CD4-positive, CD25-positive, alpha-beta regulatory T cell (primary cell): ENCODE results near the gene INSIG1. TPM values are rescaled to one million over a fixed set of nuclear protein-coding genes. Genes with fewer than 3 reads are reported as not detected.

Experiments
- ATAC-seq, 2 donors: fragments of 150-1000 bp; cut with Tn5 transposase; one replicate each; pipeline ENCODE4 v1.10.0; 2021; ENCODE audit warnings: low read depth in 2 of 2, moderate number of reproducible peaks in 2 of 2, moderate library complexity in 1 of 2
- DNase-seq, 3 donors: peaks; one replicate each; pipeline versions ENCODE4 v3.0.0 to v3.0.0-alpha.2; 2012 to 2022; ENCODE audit warnings: mixed read lengths in 1 of 3
- H3K27ac ChIP-seq: one replicate; pipeline ENCODE4 v1.7.0; 2013; ENCODE audit warnings: mild to moderate bottlenecking, low read length; ENCODE audit not compliant: insufficient read depth, poor library complexity, severe bottlenecking
- H3K27me3 ChIP-seq: one replicate; pipeline ENCODE4 v1.7.0; 2013; ENCODE audit warnings: low read length; ENCODE audit not compliant: control insufficient read depth, insufficient read depth
- H3K36me3 ChIP-seq: one replicate; pipeline ENCODE4 v1.7.0; 2013; ENCODE audit warnings: mild to moderate bottlenecking, low read length, moderate library complexity; ENCODE audit not compliant: control insufficient read depth, insufficient read depth
- H3K4me1 ChIP-seq: 2 replicates; pipeline ENCODE4 v1.7.0; 2013; ENCODE audit warnings: mild to moderate bottlenecking, low read length; ENCODE audit not compliant: insufficient read depth, control insufficient read depth, poor library complexity, severe bottlenecking
- H3K4me3 ChIP-seq: one replicate; pipeline ENCODE4 v1.7.0; 2013; ENCODE audit warnings: low read depth, mild to moderate bottlenecking, low read length, moderate library complexity
- H3K9me3 ChIP-seq, 2 experiments: 1 replicate in 1 of 2; 2 replicates in 1 of 2; pipeline ENCODE4 v1.7.0; 2013; ENCODE audit warnings: low read length in 2 of 2, mild to moderate bottlenecking in 1 of 2, moderate library complexity in 1 of 2; ENCODE audit not compliant: control insufficient read depth in 2 of 2
- H3K27ac Mint-ChIP-seq, 3 donors: one replicate each; pipeline ENCODE4 v1.8.0; 2020 to 2022; ENCODE audit warnings: mild to moderate bottlenecking in 3 of 3, mixed read lengths in 3 of 3, moderate library complexity in 2 of 3
- H3K27me3 Mint-ChIP-seq: one replicate; pipeline ENCODE4 v1.8.0; 2022; ENCODE audit warnings: mild to moderate bottlenecking, mixed read lengths
- H3K36me3 Mint-ChIP-seq: one replicate; pipeline ENCODE4 v1.8.0; 2020; ENCODE audit warnings: mixed read lengths
- H3K4me1 Mint-ChIP-seq, 4 donors: one replicate each; pipeline ENCODE4 v1.8.0; 2020 to 2022; ENCODE audit warnings: mixed read lengths in 4 of 4, mild to moderate bottlenecking in 1 of 4
- H3K4me3 Mint-ChIP-seq, 4 donors: one replicate each; pipeline ENCODE4 v1.8.0; 2020 to 2022; ENCODE audit warnings: mild to moderate bottlenecking in 4 of 4, mixed read lengths in 4 of 4, moderate library complexity in 3 of 4
- H3K9me3 Mint-ChIP-seq, 7 donors: one replicate each; pipeline ENCODE4 v1.8.0; 2020 to 2022; ENCODE audit warnings: mixed read lengths in 7 of 7, mild to moderate bottlenecking in 3 of 7, moderate library complexity in 2 of 7
- polyA plus RNA-seq, 4 donors: library from polyadenylated mRNA; unstranded; fragments of 300-500 nt; fragmentation: Illumina TruSeq; gene quantifications; one replicate each; pipeline ENCODE4 v1.2.3, GENCODE V29; 2021
- total RNA-seq: library from RNA; stranded (reverse); gene quantifications from one replicate; pipeline ENCODE4 v1.2.3, GENCODE V29; 2022

INSIG1 gene
- total and polyA plus RNA-seq, 5 donors from 2014 or later: 38.4 to 66.5 (median 58.8) TPM

DNA sequence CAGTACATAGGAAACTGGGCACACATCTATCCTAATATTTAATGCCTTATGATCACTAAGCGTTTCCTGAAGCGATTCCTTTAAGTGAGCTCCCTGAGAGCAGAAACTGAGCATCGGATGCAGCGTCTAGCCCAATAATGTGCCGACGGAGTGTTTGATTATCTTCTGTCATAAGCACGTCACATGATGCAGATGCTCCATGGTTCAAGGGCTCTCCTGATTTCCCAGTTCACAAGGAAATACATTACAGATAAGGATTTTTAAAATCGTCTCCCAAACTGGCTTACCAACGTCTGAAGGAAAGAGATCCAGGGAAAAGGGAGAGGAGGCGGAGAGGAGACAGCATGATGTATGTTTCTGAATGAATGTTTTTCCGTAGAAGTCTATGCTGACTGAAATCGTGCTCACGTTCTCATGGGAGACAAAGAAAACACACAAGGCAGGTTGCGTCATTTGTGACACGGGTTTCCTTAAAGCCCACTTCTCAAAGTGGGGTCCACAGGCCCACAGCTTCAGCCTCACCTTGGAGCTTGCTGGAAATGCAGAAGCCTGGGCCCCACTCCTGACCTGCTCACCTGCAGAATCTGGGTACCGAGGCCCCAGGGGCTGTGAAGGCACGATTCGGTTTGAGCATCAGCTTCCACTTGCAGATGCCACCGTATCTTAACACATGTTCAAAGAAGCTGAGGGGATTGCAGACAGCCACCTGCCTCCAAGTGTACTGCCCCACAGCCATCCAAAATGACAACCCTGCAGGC lies 21.5 kb upstream of the INSIG1 start:
- H3K27ac ChIP-seq: no peak overlapping the region
- no peak overlapping the region for H3K4me3 ChIP-seq
- H3K9me3 ChIP-seq: no peaks in the 10 kb centered on the region
- Mint-ChIP-seq H3K9me3 (no peaks in the 10 kb centered on the region), H3K36me3 (no peaks in the 10 kb centered on the region), H3K27me3 (peaks cover 10% of the 10 kb centered on the region), H3K4me1 (peaks cover 0 to 2% (median 0%) of the 10 kb centered on the region in 4 donors), H3K4me3 (no peak overlapping the region), H3K27ac (no peak overlapping the region)
- H3K36me3 ChIP-seq: no peaks in the 10 kb centered on the region
- H3K4me1 ChIP-seq: no peaks in the 10 kb centered on the region
- no peak for DNase-seq
- no peak for ATAC-seq
- no peaks in the 10 kb centered on the region for H3K27me3 ChIP-seq

DNA sequence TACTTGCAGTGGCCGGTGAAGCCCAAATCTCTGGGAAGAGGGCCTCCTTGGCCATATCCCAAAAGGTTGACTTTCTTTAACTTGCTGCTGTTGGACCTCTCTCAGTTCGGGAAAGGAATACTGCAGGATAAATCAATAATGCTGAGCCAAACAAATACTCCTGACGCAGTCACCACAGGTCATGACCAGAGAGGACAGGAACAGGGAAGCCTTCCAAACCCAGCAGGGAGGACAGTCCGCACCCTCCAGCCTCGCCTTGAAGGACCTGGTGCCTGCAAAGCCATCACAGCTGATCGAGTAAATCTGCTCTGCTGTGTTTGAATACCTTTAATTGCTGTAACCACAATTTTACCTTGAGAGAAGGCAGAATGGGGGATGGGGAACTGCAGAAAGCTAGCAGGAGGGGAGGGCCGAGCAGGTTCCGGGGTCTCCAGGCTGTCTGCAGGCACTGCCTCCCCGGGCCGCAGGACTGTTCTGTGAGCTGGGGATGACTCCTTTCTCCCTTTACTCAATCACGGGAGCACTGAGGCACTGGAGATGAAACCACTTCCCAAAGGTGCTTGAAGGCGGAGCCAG lies 20.8 kb upstream of the INSIG1 start:
- Histone ChIP-seq H3K27ac (no peak overlapping the region), H3K9me3 (no peaks in the 10 kb centered on the region), H3K4me3 (no peak overlapping the region), H3K27me3 (no peaks in the 10 kb centered on the region), H3K36me3 (no peaks in the 10 kb centered on the region), H3K4me1 (no peaks in the 10 kb centered on the region)
- H3K9me3 Mint-ChIP-seq: no peaks in the 10 kb centered on the region
- no peak for ATAC-seq
- no peaks in the 10 kb centered on the region for H3K36me3 Mint-ChIP-seq
- no peak overlapping the region for H3K4me3 Mint-ChIP-seq
- peaks cover 0 to 2% (median 0%) of the 10 kb centered on the region in 4 donors for H3K4me1 Mint-ChIP-seq
- H3K27ac Mint-ChIP-seq: no peak overlapping the region
- H3K27me3 Mint-ChIP-seq: peaks cover 10% of the 10 kb centered on the region
- DNase-seq: no peak

DNA sequence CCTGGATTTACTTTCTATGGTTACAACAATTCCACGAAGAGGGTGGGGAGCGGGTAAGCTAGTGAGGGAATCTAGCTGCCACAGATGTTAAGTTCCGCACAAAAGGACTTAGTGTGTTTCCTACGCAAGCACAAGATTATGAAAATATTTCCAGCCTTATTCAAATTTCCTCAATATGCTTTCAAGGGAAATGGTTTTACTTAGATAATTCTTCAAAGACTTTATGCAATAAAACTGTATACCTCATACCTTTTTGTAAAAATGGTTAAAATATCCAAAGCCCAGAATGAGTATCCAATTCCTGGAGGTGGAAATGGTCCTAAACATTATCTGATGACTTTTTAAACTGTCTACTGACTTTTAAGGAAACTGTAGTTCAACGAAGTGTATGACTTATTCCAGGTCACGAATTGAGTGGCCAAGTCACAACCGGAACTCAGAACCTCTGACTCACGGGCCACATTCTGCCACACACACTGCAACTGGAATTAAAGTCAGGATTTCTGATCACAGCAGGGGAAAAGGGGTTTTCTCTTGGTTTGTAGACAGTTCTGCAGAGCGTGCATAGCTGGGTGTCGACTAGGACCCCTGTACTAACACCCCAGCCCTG lies 20.2 kb upstream of the INSIG1 start:
- Histone ChIP-seq H3K27ac (no peak overlapping the region), H3K27me3 (no peaks in the 10 kb centered on the region), H3K36me3 (no peaks in the 10 kb centered on the region), H3K9me3 (no peaks in the 10 kb centered on the region), H3K4me3 (no peak overlapping the region), H3K4me1 (no peaks in the 10 kb centered on the region)
- no peak for ATAC-seq
- no peaks in the 10 kb centered on the region for H3K36me3 Mint-ChIP-seq
- peaks cover 1 to 7% (median 1%) of the 10 kb centered on the region in 4 donors for H3K4me1 Mint-ChIP-seq
- no peak for DNase-seq
- peaks cover 10% of the 10 kb centered on the region for H3K27me3 Mint-ChIP-seq
- H3K27ac Mint-ChIP-seq: no peak overlapping the region
- H3K9me3 Mint-ChIP-seq: no peaks in the 10 kb centered on the region
- H3K4me3 Mint-ChIP-seq: no peak overlapping the region

DNA sequence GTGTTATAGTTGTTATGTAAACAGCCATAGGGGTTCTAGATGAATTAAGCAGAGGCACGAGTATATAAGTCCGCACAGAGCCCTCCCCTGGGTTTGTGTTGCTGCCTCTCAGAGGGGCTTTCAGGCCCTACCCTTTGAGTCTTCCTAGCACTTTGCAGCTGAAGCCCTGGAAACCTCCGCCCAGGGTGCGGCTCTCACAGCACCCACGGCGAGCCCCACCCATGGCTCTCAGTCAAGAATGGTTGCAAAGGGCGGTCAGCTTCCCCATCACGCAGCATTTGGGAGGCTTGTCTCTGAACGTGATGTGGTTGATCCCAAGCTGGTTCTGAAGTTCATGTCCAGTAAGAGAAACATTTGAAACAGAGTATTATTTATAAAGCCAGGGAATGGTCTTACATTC lies 18.8 kb upstream of the INSIG1 start:
- ATAC-seq: no peak
- H3K27ac Mint-ChIP-seq: no peak overlapping the region

DNA sequence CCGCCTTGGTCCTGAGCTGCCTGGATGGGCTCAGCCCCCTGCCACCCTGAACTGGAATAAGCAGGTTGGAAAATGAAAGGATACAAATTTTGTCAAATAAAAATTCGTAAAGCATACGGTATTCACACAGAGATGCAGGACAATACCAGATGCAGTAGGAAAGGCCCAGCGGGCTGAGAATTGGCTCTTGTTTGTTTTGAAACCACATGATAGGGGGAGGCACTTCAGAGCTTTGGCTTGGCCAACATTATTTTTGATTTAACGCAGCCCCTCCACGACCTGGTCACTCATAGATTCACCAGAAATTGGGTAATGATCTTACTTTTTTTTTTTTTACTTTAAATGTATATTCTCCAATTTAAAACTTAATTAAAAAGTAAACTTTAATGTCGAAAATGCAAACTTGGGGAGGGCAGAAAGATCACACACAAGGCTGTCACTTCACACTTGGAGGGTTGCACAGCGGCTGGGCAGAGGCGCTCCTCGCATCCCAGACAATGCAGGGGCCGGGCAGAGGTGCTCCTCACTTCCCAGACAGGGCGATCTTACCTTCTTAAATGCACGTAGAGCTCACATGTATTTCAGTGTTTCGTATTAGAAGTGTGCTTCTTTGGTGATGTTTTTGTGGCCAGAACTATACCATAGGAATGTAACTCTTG lies 17.8 kb upstream of the INSIG1 start:
- no peak overlapping the region for H3K4me3 Mint-ChIP-seq
- DNase-seq (no peak), ATAC-seq (no peak)
- no peak overlapping the region for H3K27ac ChIP-seq
- H3K9me3 ChIP-seq: no peaks in the 10 kb centered on the region
- no peaks in the 10 kb centered on the region for H3K36me3 Mint-ChIP-seq
- peaks cover 3% of the 10 kb centered on the region for H3K4me1 ChIP-seq
- no peaks in the 10 kb centered on the region for H3K9me3 Mint-ChIP-seq
- peaks cover 5 to 24% (median 11%) of the 10 kb centered on the region in 4 donors for H3K4me1 Mint-ChIP-seq
- no peak overlapping the region for H3K27ac Mint-ChIP-seq
- H3K27me3 ChIP-seq: no peaks in the 10 kb centered on the region
- no peaks in the 10 kb centered on the region for H3K36me3 ChIP-seq
- peaks cover 4% of the 10 kb centered on the region for H3K27me3 Mint-ChIP-seq
- H3K4me3 ChIP-seq: no peak overlapping the region

More for the DNA sequence above, 18.8 kb upstream of the INSIG1 start:
- no peak for DNase-seq
- Mint-ChIP-seq H3K27me3 (peaks cover 10% of the 10 kb centered on the region), H3K9me3 (no peaks in the 10 kb centered on the region), H3K4me1 (peaks cover 5 to 20% (median 11%) of the 10 kb centered on the region in 4 donors), H3K4me3 (no peak overlapping the region), H3K36me3 (no peaks in the 10 kb centered on the region)
- Histone ChIP-seq H3K27me3 (no peaks in the 10 kb centered on the region), H3K4me1 (peaks cover 3% of the 10 kb centered on the region), H3K27ac (no peak overlapping the region), H3K36me3 (no peaks in the 10 kb centered on the region), H3K4me3 (no peak overlapping the region), H3K9me3 (no peaks in the 10 kb centered on the region)

DNA sequence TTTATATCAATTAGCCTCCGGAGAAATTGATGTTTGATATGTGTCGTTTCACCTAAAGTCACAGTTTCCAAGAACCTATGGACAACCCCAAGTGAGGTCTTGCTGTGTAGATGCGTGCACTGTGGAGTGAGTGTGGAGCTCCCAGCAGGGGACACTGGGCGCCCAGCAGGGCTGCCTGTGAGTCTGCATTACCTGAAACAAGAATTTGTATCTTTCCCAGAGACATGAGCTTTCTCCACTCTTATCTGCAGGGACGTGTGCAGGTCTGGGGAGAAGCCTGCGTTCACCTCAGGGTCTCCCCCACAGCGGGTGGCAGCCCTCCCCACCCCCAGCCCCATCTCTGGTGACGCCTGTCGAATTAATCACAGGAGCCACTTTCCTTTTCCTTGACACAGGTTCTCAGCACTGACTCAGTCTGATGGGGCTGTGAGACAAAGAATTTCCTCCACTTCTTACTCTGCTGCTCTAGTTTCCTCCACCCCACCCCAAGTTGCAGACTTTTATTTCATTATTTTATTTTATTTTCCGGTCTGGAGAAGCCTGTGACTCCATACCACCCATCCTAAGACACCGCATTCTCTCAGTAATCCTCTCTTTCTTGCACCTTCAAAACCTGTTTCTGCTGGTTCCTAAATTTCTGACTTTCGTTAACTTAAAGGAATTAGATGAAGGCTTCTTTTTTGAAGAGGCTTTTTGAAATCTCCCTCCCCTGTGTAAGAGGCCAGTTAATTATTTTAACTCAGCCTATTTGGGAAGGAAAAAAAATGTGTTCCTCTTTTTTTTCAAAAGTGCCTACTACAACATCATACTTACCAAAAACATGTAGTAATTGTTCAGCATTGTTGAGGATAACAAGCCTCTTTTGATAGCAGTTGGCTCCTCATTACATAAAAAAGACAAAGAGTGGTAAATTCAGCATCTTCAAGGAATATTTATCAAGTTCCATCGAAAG lies 17.0 kb upstream of the INSIG1 start:
- Histone ChIP-seq H3K36me3 (no peaks in the 10 kb centered on the region), H3K9me3 (no peaks in the 10 kb centered on the region), H3K4me3 (no peak overlapping the region), H3K4me1 (peaks cover 8% of the 10 kb centered on the region), H3K27me3 (no peaks in the 10 kb centered on the region), H3K27ac (no peak overlapping the region)
- DNase-seq (no peak), ATAC-seq (no peak)
- Mint-ChIP-seq H3K4me1 (peaks cover 5 to 32% (median 14%) of the 10 kb centered on the region in 4 donors), H3K36me3 (no peaks in the 10 kb centered on the region), H3K27me3 (peaks cover 4% of the 10 kb centered on the region), H3K4me3 (no peak overlapping the region), H3K27ac (peak overlapping the region in 1 of 3 donors; percentile 7), H3K9me3 (peaks cover 0 to under 1% (median 0%) of the 10 kb centered on the region in 7 donors)

DNA sequence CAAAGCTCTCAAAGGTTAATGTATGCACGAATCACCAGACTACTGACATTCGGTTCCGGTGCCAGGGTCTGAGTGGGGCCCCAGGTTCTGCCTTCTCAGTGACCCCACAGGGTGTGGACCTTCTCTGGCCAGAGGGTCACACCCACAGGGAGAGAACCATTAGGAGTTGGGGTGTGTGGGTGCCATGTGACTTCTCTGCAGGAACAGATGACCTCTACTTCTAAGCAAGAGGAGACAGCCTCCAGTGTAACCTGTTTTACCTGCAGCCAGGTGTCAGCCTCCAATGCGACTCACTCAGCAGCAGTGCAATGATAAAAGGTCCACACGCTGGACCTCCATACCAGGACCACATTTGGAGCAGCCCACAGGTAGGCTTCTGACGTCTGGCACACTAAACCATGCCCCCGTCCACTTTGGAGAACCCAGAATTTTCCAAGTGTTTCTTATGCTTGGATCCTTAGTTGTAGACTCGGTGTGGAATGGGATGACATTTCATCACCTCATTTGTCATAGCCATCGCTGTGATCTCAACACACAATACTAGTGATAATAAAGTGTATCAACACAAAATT lies 16.2 kb upstream of the INSIG1 start:
- DNase-seq (no peak), ATAC-seq (no peak)
- Mint-ChIP-seq H3K27ac (no peak overlapping the region), H3K27me3 (peaks cover 4% of the 10 kb centered on the region), H3K9me3 (peaks cover 0 to 2% (median 0%) of the 10 kb centered on the region in 7 donors), H3K4me3 (no peak overlapping the region), H3K36me3 (no peaks in the 10 kb centered on the region), H3K4me1 (peaks cover 5 to 40% (median 21%) of the 10 kb centered on the region in 4 donors)
- H3K36me3 ChIP-seq: no peaks in the 10 kb centered on the region
- no peak overlapping the region for H3K27ac ChIP-seq
- peaks cover 14% of the 10 kb centered on the region for H3K4me1 ChIP-seq
- no peaks in the 10 kb centered on the region for H3K9me3 ChIP-seq
- no peaks in the 10 kb centered on the region for H3K27me3 ChIP-seq
- no peak overlapping the region for H3K4me3 ChIP-seq
